GM19463 (cell line): Measurements from ENCODE around the gene CENPT.

Experiments
- ATAC-seq: cut with Tn5 transposase; IDR thresholded peaks from one replicate; pipeline ENCODE4 v1.9.1; 2021; ENCODE audit warnings: mild to moderate bottlenecking, moderate library complexity; ENCODE audit not compliant: unreplicated experiment

The CENPT gene

GRCh38 chr16:67847064-67847861, at the start of gene CENPT:
CENPT (minus strand) TSS chr16:67847693; CDS start chr16:67833859, 13,834 bp downstream.
- ATAC-seq, result peak; percentile 33

GRCh38 chr16:67897231-67897630, 49.7 kb upstream of the CENPT start:
- ATAC-seq, result no peak

GRCh38 chr16:67893743-67894399, 46.4 kb upstream of the CENPT start:
- ATAC-seq, result no peak

- ATAC-seq, result peak; percentile 96
Measured at GRCh38 chr16:67892899-67893742, 45.6 kb upstream of the CENPT start, which contains the start of gene PSKH1. PSKH1 (plus strand) TSS chr16:67893254; CDS start chr16:67908750, 15,496 bp downstream.

GRCh38 chr16:67892375-67892774, 44.9 kb upstream of the CENPT start:
- no peak for ATAC-seq

GRCh38 chr16:67888331-67888730, 40.8 kb upstream of the CENPT start:
- ATAC-seq, result no peak

GRCh38 chr16:67886387-67886786, 38.9 kb upstream of the CENPT start:
- ATAC-seq, result no peak

- no peak for ATAC-seq
Measured at GRCh38 chr16:67885976-67886375, 38.5 kb upstream of the CENPT start.

- ATAC-seq, result no peak
Measured at GRCh38 chr16:67885545-67885944, 38.1 kb upstream of the CENPT start.

GRCh38 chr16:67884684-67885083, 37.2 kb upstream of the CENPT start, which contains the start of gene NRN1L:
NRN1L (plus strand) TSS chr16:67884885; CDS start chr16:67884904, 19 bp downstream.
- no peak for ATAC-seq

- ATAC-seq, result no peak
Measured at GRCh38 chr16:67883872-67884261, 36.4 kb upstream of the CENPT start.

GRCh38 chr16:67883146-67883871, 35.8 kb upstream of the CENPT start:
- no peak for ATAC-seq

GRCh38 chr16:67882374-67883145, 35.1 kb upstream of the CENPT start:
- no peak for ATAC-seq

GRCh38 chr16:67881621-67882161, 34.2 kb upstream of the CENPT start:
- no peak for ATAC-seq

GRCh38 chr16:67880584-67880983, 33.1 kb upstream of the CENPT start:
- ATAC-seq, result no peak

GRCh38 chr16:67879936-67880335, 32.4 kb upstream of the CENPT start:
- ATAC-seq, result no peak

GRCh38 chr16:67879462-67879861, 32.0 kb upstream of the CENPT start:
- ATAC-seq, result no peak

- ATAC-seq, result no peak
Measured at GRCh38 chr16:67878846-67879245, 31.4 kb upstream of the CENPT start.

- no peak for ATAC-seq
Measured at GRCh38 chr16:67878232-67878631, 30.7 kb upstream of the CENPT start.
